ENCODE measurements around the gene BPIFB4.

BPIFB4 gene

DNA sequence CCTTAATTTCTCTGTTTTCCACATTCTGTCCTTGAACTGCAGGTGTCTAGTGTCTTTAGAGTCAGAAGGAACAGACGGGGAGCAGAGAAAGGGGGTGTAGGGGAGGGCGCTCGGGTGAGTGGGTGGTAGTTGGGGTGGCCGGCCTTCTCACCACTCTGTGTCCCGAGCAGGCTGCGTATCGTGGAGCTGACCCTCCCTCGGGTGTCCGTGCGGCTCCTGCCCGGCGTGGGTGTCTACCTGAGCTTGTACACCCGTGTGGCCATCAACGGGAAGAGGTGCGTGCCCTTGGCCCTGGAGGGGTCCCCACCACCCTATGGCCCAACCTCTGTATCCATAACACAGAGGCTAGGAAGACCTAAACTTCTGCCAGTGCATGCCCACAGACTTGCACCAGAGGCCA lies 5.3 kb downstream of the BPIFB4 start:
- 95% methylated on average over 13 of the region's 15 CpGs for WGBS
- Histone ChIP-seq H3K4me2 (ENCODE audit: low read length, poor library complexity, severe bottlenecking) (no peak overlapping the region), H4K8ac (ENCODE audit: low read length) (no peak overlapping the region), H3K36me3 (ENCODE audit: control insufficient read depth in 1 of 2, insufficient read depth in 2 of 2, low read depth in 1 of 2, low read length in 2 of 2) (peaks cover 0 to 3% of the 10 kb centered on the region in 2 experiments), H3K23ac (ENCODE audit: low read length in 2 of 2) (no peak overlapping the region), H2BK12ac (ENCODE audit: low read length in 2 of 2) (no peak overlapping the region), H3K27me3 (ENCODE audit: control insufficient read depth in 1 of 2, insufficient read depth in 1 of 2, low read length in 2 of 2) (peaks cover 11 to 65% of the 10 kb centered on the region in 2 experiments), H2BK5ac (ENCODE audit: low read depth, low read length, poor library complexity, severe bottlenecking) (no peak overlapping the region), H3K9ac (ENCODE audit: low read length) (no peak overlapping the region), H2BK15ac (ENCODE audit: low read depth, poor library complexity, severe bottlenecking) (no peak overlapping the region), H3K4ac (ENCODE audit: low read depth in 1 of 2, low read length in 2 of 2) (no peak overlapping the region), H3K79me1 (replicated peaks; ENCODE audit: low read length, poor library complexity, severe bottlenecking) (no peaks in the 10 kb centered on the region), H2BK120ac (ENCODE audit: low read depth, low read length) (no peak overlapping the region), H3K9me3 (ENCODE audit: control insufficient read depth, low read length) (no peaks in the 10 kb centered on the region), H3K14ac (ENCODE audit: low read length in 2 of 2) (no peak overlapping the region), H2AFZ (ENCODE audit: low read depth, low read length) (no peak overlapping the region), H3K4me1 (ENCODE audit: control insufficient read depth, insufficient read depth, low read depth, low read length) (no peaks in the 10 kb centered on the region), H3K18ac (ENCODE audit: low read depth in 1 of 2, low read length in 2 of 2) (no peak overlapping the region), H3K4me3 (ENCODE audit: insufficient read depth in 1 of 2, low read depth in 1 of 2, low read length in 2 of 2) (no peak overlapping the region), H2AK5ac (ENCODE audit: low read length, severe bottlenecking) (no peak overlapping the region), H4K91ac (ENCODE audit: low read length) (no peak overlapping the region), H3K27ac (ENCODE audit: low read length, poor library complexity, severe bottlenecking) (no peak overlapping the region)
- DNase-seq, result no peak

DNA sequence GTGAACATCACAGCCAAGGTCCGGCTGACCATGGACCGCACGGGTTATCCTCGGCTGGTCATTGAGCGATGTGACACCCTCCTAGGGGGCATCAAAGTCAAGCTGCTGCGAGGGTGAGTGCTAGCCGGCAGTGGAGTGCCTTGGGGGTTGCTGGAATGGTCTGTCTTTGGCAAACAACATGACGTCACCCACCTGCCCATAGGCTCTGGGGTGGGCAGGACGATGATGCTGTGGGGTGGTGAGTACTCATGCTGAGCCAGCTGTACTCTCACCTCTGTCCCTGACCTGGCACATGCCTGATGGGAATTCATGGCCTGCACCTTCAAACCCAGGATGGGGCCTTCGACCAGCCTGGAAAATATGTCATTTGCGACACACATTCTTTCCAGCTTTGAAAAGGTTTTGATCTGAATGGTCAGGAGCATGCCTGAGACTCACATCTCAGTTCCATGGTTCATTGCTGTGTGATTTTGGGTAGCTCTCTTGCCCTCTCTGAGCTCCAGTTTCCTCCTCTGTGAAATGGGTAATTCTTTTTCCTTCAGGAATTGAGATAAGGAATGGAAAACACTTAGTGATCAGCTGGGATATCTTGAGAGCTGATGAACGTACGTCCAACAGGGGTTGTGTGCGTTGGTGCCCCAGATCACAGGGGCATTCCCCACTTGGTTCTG lies 6.7 kb downstream of the BPIFB4 start:
- H3K23ac ChIP-seq (ENCODE audit: low read length in 2 of 2), result no peak overlapping the region
- H3K79me1 ChIP-seq (replicated peaks; ENCODE audit: low read length, poor library complexity, severe bottlenecking), result no peaks in the 10 kb centered on the region

DNA sequence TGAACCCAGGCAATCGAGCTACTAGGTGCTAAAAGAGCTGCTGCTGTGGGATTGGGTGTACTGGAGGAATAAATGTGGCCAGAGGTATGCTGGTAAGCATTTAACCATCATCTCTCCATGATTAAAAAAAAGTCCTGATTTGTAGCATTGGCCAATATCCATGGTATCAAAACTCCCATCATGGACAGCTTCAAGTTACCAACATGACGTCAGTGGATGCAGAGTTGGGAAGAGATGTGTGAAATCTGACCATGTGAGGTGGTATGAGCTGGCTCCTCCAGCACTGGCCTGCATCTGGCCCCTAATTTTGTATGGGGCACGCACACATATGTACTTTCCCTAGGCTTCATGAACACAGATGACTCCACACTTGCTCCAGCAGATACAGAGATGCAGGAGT lies 11.7 kb downstream of the BPIFB4 start:
- Histone ChIP-seq H3K4ac (ENCODE audit: low read depth in 1 of 2, low read length in 2 of 2) (no peak overlapping the region), H3K4me2 (ENCODE audit: low read length, poor library complexity, severe bottlenecking) (no peak overlapping the region), H2BK120ac (ENCODE audit: low read depth, low read length) (no peak overlapping the region), H3K23ac (ENCODE audit: low read length in 2 of 2) (no peak overlapping the region), H3K79me1 (replicated peaks; ENCODE audit: low read length, poor library complexity, severe bottlenecking) (no peaks in the 10 kb centered on the region), H3K14ac (ENCODE audit: low read length in 2 of 2) (no peak overlapping the region), H2BK15ac (ENCODE audit: low read depth, poor library complexity, severe bottlenecking) (no peak overlapping the region), H3K4me1 (ENCODE audit: control insufficient read depth, insufficient read depth, low read depth, low read length) (no peaks in the 10 kb centered on the region), H2BK5ac (ENCODE audit: low read depth, low read length, poor library complexity, severe bottlenecking) (no peak overlapping the region), H3K36me3 (ENCODE audit: control insufficient read depth in 1 of 2, insufficient read depth in 2 of 2, low read depth in 1 of 2, low read length in 2 of 2) (no peaks in the 10 kb centered on the region), H3K27me3 (ENCODE audit: control insufficient read depth in 1 of 2, insufficient read depth in 1 of 2, low read length in 2 of 2) (peaks cover 7 to 69% of the 10 kb centered on the region in 2 experiments), H3K9me3 (ENCODE audit: control insufficient read depth, low read length) (no peaks in the 10 kb centered on the region), H4K8ac (ENCODE audit: low read length) (no peak overlapping the region), H3K27ac (ENCODE audit: low read length, poor library complexity, severe bottlenecking) (no peak overlapping the region), H3K9ac (ENCODE audit: low read length) (no peak overlapping the region), H2AFZ (ENCODE audit: low read depth, low read length) (no peak overlapping the region), H3K18ac (ENCODE audit: low read depth in 1 of 2, low read length in 2 of 2) (no peak overlapping the region), H4K91ac (ENCODE audit: low read length) (no peak overlapping the region), H2AK5ac (ENCODE audit: low read length, severe bottlenecking) (no peak overlapping the region), H3K4me3 (ENCODE audit: insufficient read depth in 1 of 2, low read depth in 1 of 2, low read length in 2 of 2) (no peak overlapping the region), H2BK12ac (ENCODE audit: low read length in 2 of 2) (no peak overlapping the region)
- 33% methylated on average over 2 of the region's 3 CpGs for WGBS
- DNase-seq, result no peak

More for the DNA sequence above, 6.7 kb downstream of the BPIFB4 start:
- H2BK120ac ChIP-seq (ENCODE audit: low read depth, low read length), result no peak overlapping the region
- peaks cover 7 to 67% of the 10 kb centered on the region in 2 experiments for H3K27me3 ChIP-seq (ENCODE audit: control insufficient read depth in 1 of 2, insufficient read depth in 1 of 2, low read length in 2 of 2)
- no peak overlapping the region for H2BK12ac ChIP-seq (ENCODE audit: low read length in 2 of 2)
- H2BK15ac ChIP-seq (ENCODE audit: low read depth, poor library complexity, severe bottlenecking), result no peak overlapping the region
- no peak overlapping the region for H3K18ac ChIP-seq (ENCODE audit: low read depth in 1 of 2, low read length in 2 of 2)
- H3K36me3 ChIP-seq (ENCODE audit: control insufficient read depth in 1 of 2, insufficient read depth in 2 of 2, low read depth in 1 of 2, low read length in 2 of 2), result peaks cover 0 to 3% of the 10 kb centered on the region in 2 experiments
- H3K9ac ChIP-seq (ENCODE audit: low read length), result no peak overlapping the region
- no peak overlapping the region for H2AFZ ChIP-seq (ENCODE audit: low read depth, low read length)
- no peak overlapping the region for H3K27ac ChIP-seq (ENCODE audit: low read length, poor library complexity, severe bottlenecking)
- no peaks in the 10 kb centered on the region for H3K4me1 ChIP-seq (ENCODE audit: control insufficient read depth, insufficient read depth, low read depth, low read length)
- H4K8ac ChIP-seq (ENCODE audit: low read length), result no peak overlapping the region
- no peak overlapping the region for H3K4ac ChIP-seq (ENCODE audit: low read depth in 1 of 2, low read length in 2 of 2)
- no peak for DNase-seq
- no peak overlapping the region for H2BK5ac ChIP-seq (ENCODE audit: low read depth, low read length, poor library complexity, severe bottlenecking)
- H3K14ac ChIP-seq (ENCODE audit: low read length in 2 of 2), result no peak overlapping the region
- H3K9me3 ChIP-seq (ENCODE audit: control insufficient read depth, low read length), result no peaks in the 10 kb centered on the region
- H4K91ac ChIP-seq (ENCODE audit: low read length), result no peak overlapping the region
- 89% methylated on average over 14 of the region's 14 CpGs for WGBS
- H3K4me2 ChIP-seq (ENCODE audit: low read length, poor library complexity, severe bottlenecking), result no peak overlapping the region
- no peak overlapping the region for H3K4me3 ChIP-seq (ENCODE audit: insufficient read depth in 1 of 2, low read depth in 1 of 2, low read length in 2 of 2)
- no peak overlapping the region for H2AK5ac ChIP-seq (ENCODE audit: low read length, severe bottlenecking)

DNA sequence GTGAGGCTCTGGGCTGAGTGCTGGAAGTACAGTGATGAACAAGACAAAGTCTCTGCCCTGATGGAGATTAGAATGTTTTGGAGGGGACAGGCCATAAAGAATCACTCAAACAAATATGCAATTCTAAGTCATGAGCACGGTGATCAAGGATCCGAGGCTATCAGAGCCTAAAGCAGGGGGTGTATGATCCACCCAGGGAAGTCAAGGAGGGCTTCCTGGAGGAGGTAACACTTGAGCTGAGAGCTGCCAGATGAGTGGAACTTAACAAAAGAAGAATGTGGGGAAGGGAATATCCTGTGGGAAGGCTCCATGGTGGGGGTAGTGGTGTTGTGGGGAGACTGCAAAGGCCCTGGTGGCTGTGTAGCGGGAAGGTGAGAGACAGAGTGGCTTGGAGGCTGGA lies 12.2 kb downstream of the BPIFB4 start:
- Histone ChIP-seq H3K4me2 (ENCODE audit: low read length, poor library complexity, severe bottlenecking) (no peak overlapping the region), H2BK15ac (ENCODE audit: low read depth, poor library complexity, severe bottlenecking) (no peak overlapping the region), H2AFZ (ENCODE audit: low read depth, low read length) (no peak overlapping the region), H3K79me1 (replicated peaks; ENCODE audit: low read length, poor library complexity, severe bottlenecking) (no peaks in the 10 kb centered on the region), H3K9ac (ENCODE audit: low read length) (no peak overlapping the region), H3K23ac (ENCODE audit: low read length in 2 of 2) (no peak overlapping the region), H2AK5ac (ENCODE audit: low read length, severe bottlenecking) (no peak overlapping the region), H3K18ac (ENCODE audit: low read depth in 1 of 2, low read length in 2 of 2) (no peak overlapping the region), H4K8ac (ENCODE audit: low read length) (no peak overlapping the region), H2BK120ac (ENCODE audit: low read depth, low read length) (no peak overlapping the region), H2BK5ac (ENCODE audit: low read depth, low read length, poor library complexity, severe bottlenecking) (no peak overlapping the region), H3K36me3 (ENCODE audit: control insufficient read depth in 1 of 2, insufficient read depth in 2 of 2, low read depth in 1 of 2, low read length in 2 of 2) (no peaks in the 10 kb centered on the region), H3K4me1 (ENCODE audit: control insufficient read depth, insufficient read depth, low read depth, low read length) (no peaks in the 10 kb centered on the region), H3K4ac (ENCODE audit: low read depth in 1 of 2, low read length in 2 of 2) (no peak overlapping the region), H2BK12ac (ENCODE audit: low read length in 2 of 2) (no peak overlapping the region), H3K27ac (ENCODE audit: low read length, poor library complexity, severe bottlenecking) (no peak overlapping the region), H4K91ac (ENCODE audit: low read length) (no peak overlapping the region), H3K9me3 (ENCODE audit: control insufficient read depth, low read length) (no peaks in the 10 kb centered on the region), H3K4me3 (ENCODE audit: insufficient read depth in 1 of 2, low read depth in 1 of 2, low read length in 2 of 2) (no peak overlapping the region), H3K27me3 (ENCODE audit: control insufficient read depth in 1 of 2, insufficient read depth in 1 of 2, low read length in 2 of 2) (peaks cover 7 to 63% of the 10 kb centered on the region in 2 experiments), H3K14ac (ENCODE audit: low read length in 2 of 2) (no peak overlapping the region)
- DNase-seq, result no peak
- WGBS, result 84% methylated on average over 3 of the region's 3 CpGs

Measured in mesenchymal stem cell (in vitro differentiated cells and primary cell).